ENCODE measurements around the gene MBD5.

Gene MBD5

GRCh38 chr2:148402786-148403185 is 381.9 kb downstream of the MBD5 start:
- DNase-seq (ENCODE audit: low spot score), result no peak
- no peak for TF ChIP-seq CTCF (IDR thresholded peaks at IDR 0.05; ENCODE audit: borderline replicate concordance, control extremely low read depth, extremely low read depth, insufficient read depth, missing control alignments)
- in situ Hi-C loops (cut with MboI; ENCODE audit: low sequenced_read_pairs, unreplicated experiment), result no loop called here

- no peak for DNase-seq (ENCODE audit: low spot score)
- in situ Hi-C loops (cut with MboI; ENCODE audit: low sequenced_read_pairs, unreplicated experiment), result no loop called here
- TF ChIP-seq CTCF (IDR thresholded peaks at IDR 0.05; ENCODE audit: borderline replicate concordance, control extremely low read depth, extremely low read depth, insufficient read depth, missing control alignments), result no peak
These were observed 390.0 kb downstream of the MBD5 start for GRCh38 chr2:148410899-148411298.

GRCh38 chr2:148416248-148416647 is 395.4 kb downstream of the MBD5 start:
- no peak for TF ChIP-seq CTCF (IDR thresholded peaks at IDR 0.05; ENCODE audit: borderline replicate concordance, control extremely low read depth, extremely low read depth, insufficient read depth, missing control alignments)
- in situ Hi-C loops (cut with MboI; ENCODE audit: low sequenced_read_pairs, unreplicated experiment), result no loop called here
- DNase-seq (ENCODE audit: low spot score), result no peak

GRCh38 chr2:148430101-148430500 is 409.2 kb downstream of the MBD5 start:
- no peak for DNase-seq (ENCODE audit: low spot score)
- TF ChIP-seq CTCF (IDR thresholded peaks at IDR 0.05; ENCODE audit: borderline replicate concordance, control extremely low read depth, extremely low read depth, insufficient read depth, missing control alignments), result no peak
- in situ Hi-C loops (cut with MboI; ENCODE audit: low sequenced_read_pairs, unreplicated experiment), result no loop called here

GRCh38 chr2:148447877-148448276 is 427.0 kb downstream of the MBD5 start:
- no peak for TF ChIP-seq CTCF (IDR thresholded peaks at IDR 0.05; ENCODE audit: borderline replicate concordance, control extremely low read depth, extremely low read depth, insufficient read depth, missing control alignments)
- no peak for DNase-seq (ENCODE audit: low spot score)
- in situ Hi-C loops (cut with MboI; ENCODE audit: low sequenced_read_pairs, unreplicated experiment), result no loop called here

GRCh38 chr2:148450531-148450930 is 429.6 kb downstream of the MBD5 start:
- no peak for TF ChIP-seq CTCF (IDR thresholded peaks at IDR 0.05; ENCODE audit: borderline replicate concordance, control extremely low read depth, extremely low read depth, insufficient read depth, missing control alignments)
- no peak for DNase-seq (ENCODE audit: low spot score)
- in situ Hi-C loops (cut with MboI; ENCODE audit: low sequenced_read_pairs, unreplicated experiment), result no loop called here

- no peak for DNase-seq (ENCODE audit: low spot score)
- no peak for TF ChIP-seq CTCF (IDR thresholded peaks at IDR 0.05; ENCODE audit: borderline replicate concordance, control extremely low read depth, extremely low read depth, insufficient read depth, missing control alignments)
- in situ Hi-C loops (cut with MboI; ENCODE audit: low sequenced_read_pairs, unreplicated experiment), result no loop called here
These were observed 430.2 kb downstream of the MBD5 start for GRCh38 chr2:148451046-148451445.

Measured in GM13976 (cell line).